ENCODE results near the gene RAPH1. TPM values are rescaled to one million over a fixed set of nuclear protein-coding genes. Genes with fewer than 3 reads are reported as not detected.
"Not testable (repeated sequence)": the region's sequence is repeated elsewhere in the genome, so short reads cannot be mapped to it uniquely, and the experiment has no call there.

Gene RAPH1
- total and polyA plus RNA-seq, 2 experiments from 2014 or later, result 5.0 to 36.2 TPM

DNA sequence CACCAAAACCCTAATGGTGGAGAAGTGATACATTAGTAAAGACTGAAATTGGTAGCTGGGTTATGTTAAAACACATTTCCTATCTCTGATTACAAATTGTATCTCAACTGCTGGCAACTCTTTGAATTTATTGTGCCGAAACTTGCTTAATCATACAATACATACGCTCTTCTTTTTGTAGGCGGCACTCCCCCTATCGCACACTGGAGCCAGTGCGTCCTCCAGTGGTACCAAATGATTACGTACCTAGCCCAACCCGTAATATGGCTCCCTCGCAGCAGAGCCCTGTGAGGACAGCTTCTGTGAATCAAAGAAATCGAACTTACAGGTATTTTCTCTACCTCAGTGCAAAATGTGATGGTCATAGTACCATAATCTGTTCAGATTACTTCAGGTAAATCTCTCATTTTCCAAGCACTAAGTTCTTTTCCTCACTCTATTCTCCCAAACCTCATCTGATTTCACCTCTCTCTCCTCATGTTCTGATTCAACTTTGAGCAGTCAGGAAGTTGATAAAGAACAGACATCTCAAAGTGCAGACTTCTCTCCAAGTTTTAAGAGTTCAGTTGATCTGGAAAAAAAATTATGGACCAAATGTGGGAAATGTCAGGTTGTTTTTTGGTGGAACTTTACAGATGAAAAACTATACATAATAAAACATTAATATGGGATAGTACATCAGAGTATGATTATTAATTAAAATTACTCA, 140.4 kb downstream of the RAPH1 start:
- H3K27me3 Mint-ChIP-seq (ENCODE audit: insufficient read depth, low read depth, poor library complexity), result peaks cover 2% of the 10 kb centered on the region
- Histone ChIP-seq H3K79me2 (replicated peaks; ENCODE audit: insufficient read depth) (no peaks in the 10 kb centered on the region), H3K9me2 (ENCODE audit: insufficient read depth) (no peaks in the 10 kb centered on the region), H3K4me2 (no peak overlapping the region), H3K27ac (ENCODE audit: low read depth) (no peak overlapping the region), H3K27me3 (ENCODE audit: insufficient read depth) (no peaks in the 10 kb centered on the region), H2AFZ (no peak overlapping the region), H3F3A (replicated peaks; ENCODE audit: low read depth) (0 out of 2 replicates have a peak, but pooled peaks cover 2% of the 10 kb centered on the region), H3K4me3 (no peak overlapping the region), H4K20me1 (replicated peaks; ENCODE audit: insufficient read depth) (no peaks in the 10 kb centered on the region), H3K4me1 (ENCODE audit: insufficient read depth) (peaks cover 5% of the 10 kb centered on the region; the same call in 1 of the 2 replicates), H3K36me3 (ENCODE audit: insufficient read depth) (no peaks in the 10 kb centered on the region; the same call in 1 of the 2 replicates)
- peak; percentile 63 for DNase-seq (ENCODE audit: low spot score)
- TF ChIP-seq, protein P1, sequence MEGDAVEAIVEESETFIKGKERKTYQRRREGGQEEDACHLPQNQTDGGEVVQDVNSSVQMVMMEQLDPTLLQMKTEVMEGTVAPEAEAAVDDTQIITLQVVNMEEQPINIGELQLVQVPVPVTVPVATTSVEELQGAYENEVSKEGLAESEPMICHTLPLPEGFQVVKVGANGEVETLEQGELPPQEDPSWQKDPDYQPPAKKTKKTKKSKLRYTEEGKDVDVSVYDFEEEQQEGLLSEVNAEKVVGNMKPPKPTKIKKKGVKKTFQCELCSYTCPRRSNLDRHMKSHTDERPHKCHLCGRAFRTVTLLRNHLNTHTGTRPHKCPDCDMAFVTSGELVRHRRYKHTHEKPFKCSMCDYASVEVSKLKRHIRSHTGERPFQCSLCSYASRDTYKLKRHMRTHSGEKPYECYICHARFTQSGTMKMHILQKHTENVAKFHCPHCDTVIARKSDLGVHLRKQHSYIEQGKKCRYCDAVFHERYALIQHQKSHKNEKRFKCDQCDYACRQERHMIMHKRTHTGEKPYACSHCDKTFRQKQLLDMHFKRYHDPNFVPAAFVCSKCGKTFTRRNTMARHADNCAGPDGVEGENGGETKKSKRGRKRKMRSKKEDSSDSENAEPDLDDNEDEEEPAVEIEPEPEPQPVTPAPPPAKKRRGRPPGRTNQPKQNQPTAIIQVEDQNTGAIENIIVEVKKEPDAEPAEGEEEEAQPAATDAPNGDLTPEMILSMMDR (conservative IDR thresholded peaks at IDR 0.05; ENCODE audit: low read depth in 2 of 2), result peak; percentile 65 to 74
- no peak for TF ChIP-seq ZNF114 (CRISPR knock-in tag; IDR thresholded peaks at IDR 0.05)
- H3K4me3 Mint-ChIP-seq, result no peak overlapping the region
- ATAC-seq, result peak; percentile 75
- peaks cover 38% of the 10 kb centered on the region for H3K36me3 Mint-ChIP-seq (ENCODE audit: low read depth)
- peaks cover 15% of the 10 kb centered on the region for H3K4me1 Mint-ChIP-seq
- peak overlapping the region; percentile 15; the same call in 1 of the 2 replicates for H3K27ac Mint-ChIP-seq
- H3K9me3 Mint-ChIP-seq, result no peaks in the 10 kb centered on the region

DNA sequence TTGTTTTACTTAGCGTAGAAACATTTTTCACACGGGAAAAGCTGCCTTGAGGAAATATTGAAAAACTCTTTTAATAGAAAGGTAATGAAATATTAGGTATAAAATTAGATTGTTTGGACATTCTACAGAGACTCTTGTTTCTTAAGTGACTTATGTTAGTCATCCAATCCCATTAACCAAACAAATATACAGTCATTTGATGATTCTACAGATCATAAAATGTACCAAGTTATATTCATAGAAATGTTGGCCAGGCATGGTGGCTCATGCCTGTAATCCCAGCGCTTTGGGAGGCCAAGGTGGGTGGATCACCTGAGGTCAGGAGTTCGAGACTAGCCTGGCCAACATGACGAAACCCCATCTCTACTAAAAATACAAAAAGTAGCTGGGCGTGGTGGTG, 146.9 kb downstream of the RAPH1 start:
- H3K4me1 ChIP-seq (ENCODE audit: insufficient read depth); H3K4me2 ChIP-seq; H3K27me3 ChIP-seq (ENCODE audit: insufficient read depth); H3K27ac Mint-ChIP-seq; H3K4me3 ChIP-seq; H3K27me3 Mint-ChIP-seq (ENCODE audit: insufficient read depth, low read depth, poor library complexity); ATAC-seq; H3K4me3 Mint-ChIP-seq; H3K36me3 ChIP-seq (ENCODE audit: insufficient read depth); DNase-seq (ENCODE audit: low spot score); H3K4me1 Mint-ChIP-seq; H3K27ac ChIP-seq (ENCODE audit: low read depth); H2AFZ ChIP-seq; H4K20me1 ChIP-seq (replicated peaks; ENCODE audit: insufficient read depth); H3F3A ChIP-seq (replicated peaks; ENCODE audit: low read depth); H3K9me2 ChIP-seq (ENCODE audit: insufficient read depth); H3K9me3 Mint-ChIP-seq; H3K79me2 ChIP-seq (replicated peaks; ENCODE audit: insufficient read depth): not testable (repeated sequence)
- H3K36me3 Mint-ChIP-seq (ENCODE audit: low read depth), result peaks cover 25% of the 10 kb centered on the region; the same call in 2 of the 3 replicates

DNA sequence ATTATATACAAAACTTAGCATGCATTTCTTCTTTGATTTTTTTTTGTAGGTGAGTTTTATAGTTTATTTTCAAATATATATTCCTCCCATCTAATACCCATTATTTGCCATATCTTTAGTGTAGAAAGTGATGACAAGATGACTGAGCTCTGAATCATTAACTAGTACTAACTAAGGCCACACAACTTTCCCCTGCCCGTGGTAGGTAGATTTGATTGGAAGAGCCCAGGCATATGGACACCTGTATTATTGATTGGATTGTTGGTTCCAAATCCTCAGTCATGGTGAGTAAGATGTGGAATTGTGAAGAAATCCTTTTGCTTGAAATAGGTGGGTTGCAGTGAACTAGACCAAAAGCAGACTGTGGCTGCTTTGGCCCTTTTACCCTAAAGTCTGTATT, 152.1 kb downstream of the RAPH1 start:
- 0 out of 2 replicates have a peak, but pooled peaks cover 4% of the 10 kb centered on the region for H3K36me3 ChIP-seq (ENCODE audit: insufficient read depth)
- H3K27ac Mint-ChIP-seq, result no peak overlapping the region; the same call in 1 of the 2 replicates
- peaks cover 5% of the 10 kb centered on the region; the same call in 1 of the 2 replicates for H4K20me1 ChIP-seq (replicated peaks; ENCODE audit: insufficient read depth)
- no peak overlapping the region for H3K27ac ChIP-seq (ENCODE audit: low read depth)
- no peaks in the 10 kb centered on the region for H3K9me3 Mint-ChIP-seq
- peaks cover 22% of the 10 kb centered on the region; the same call in 2 of the 3 replicates for H3K36me3 Mint-ChIP-seq (ENCODE audit: low read depth)
- ATAC-seq (no peak), DNase-seq (ENCODE audit: low spot score) (no peak)
- no peak overlapping the region for H3K4me3 ChIP-seq
- H3K4me3 Mint-ChIP-seq, result no peak overlapping the region
- no peaks in the 10 kb centered on the region for H3K4me1 ChIP-seq (ENCODE audit: insufficient read depth)
- no peak overlapping the region for H2AFZ ChIP-seq
- no peaks in the 10 kb centered on the region for H3K4me1 Mint-ChIP-seq
- no peaks in the 10 kb centered on the region for H3K27me3 ChIP-seq (ENCODE audit: insufficient read depth)
- peaks cover 10% of the 10 kb centered on the region; the same call in 1 of the 2 replicates for H3K79me2 ChIP-seq (replicated peaks; ENCODE audit: insufficient read depth)
- H3F3A ChIP-seq (replicated peaks; ENCODE audit: low read depth), result no peaks in the 10 kb centered on the region
- peaks cover 2% of the 10 kb centered on the region for H3K27me3 Mint-ChIP-seq (ENCODE audit: insufficient read depth, low read depth, poor library complexity)
- H3K9me2 ChIP-seq (ENCODE audit: insufficient read depth), result no peaks in the 10 kb centered on the region
- H3K4me2 ChIP-seq, result no peak overlapping the region
- TF ChIP-seq STAT1 (IDR thresholded peaks at IDR 0.05; ENCODE audit: unreplicated experiment), result no peak
- TF ChIP-seq, protein P1 (conservative IDR thresholded peaks at IDR 0.05; ENCODE audit: low read depth in 2 of 2), result no peak
- TF ChIP-seq, protein P2, sequence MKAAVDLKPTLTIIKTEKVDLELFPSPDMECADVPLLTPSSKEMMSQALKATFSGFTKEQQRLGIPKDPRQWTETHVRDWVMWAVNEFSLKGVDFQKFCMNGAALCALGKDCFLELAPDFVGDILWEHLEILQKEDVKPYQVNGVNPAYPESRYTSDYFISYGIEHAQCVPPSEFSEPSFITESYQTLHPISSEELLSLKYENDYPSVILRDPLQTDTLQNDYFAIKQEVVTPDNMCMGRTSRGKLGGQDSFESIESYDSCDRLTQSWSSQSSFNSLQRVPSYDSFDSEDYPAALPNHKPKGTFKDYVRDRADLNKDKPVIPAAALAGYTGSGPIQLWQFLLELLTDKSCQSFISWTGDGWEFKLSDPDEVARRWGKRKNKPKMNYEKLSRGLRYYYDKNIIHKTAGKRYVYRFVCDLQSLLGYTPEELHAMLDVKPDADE (IDR thresholded peaks at IDR 0.05), result no peak

Measured in GM23338 (cell line).